Stomach (tissue), 4 donors: ENCODE measurements around the gene NDST1.

Experiments used
- POLR2AphosphoS5 ChIP-seq, 3 donors: sonication (generic); formaldehyde crosslinking; IDR thresholded peaks; one replicate each; pipeline ENCODE4 v1.6.1; 2016; ENCODE audit warnings: antibody characterized with exemption in 3 of 3
- TF ChIP-seq, protein P1 (sequence below), 7 experiments: fragments of 450-650 bp in 4 of 7; fragments of 200-600 bp in 3 of 7; sonication (generic) in 3 of 7; IDR thresholded peaks; one replicate each; pipeline ENCODE4 v1.5.1; 2016 to 2019; ENCODE audit warnings: antibody characterized with exemption in 7 of 7, control low read depth in 2 of 7, mild to moderate bottlenecking in 1 of 7

DNA sequence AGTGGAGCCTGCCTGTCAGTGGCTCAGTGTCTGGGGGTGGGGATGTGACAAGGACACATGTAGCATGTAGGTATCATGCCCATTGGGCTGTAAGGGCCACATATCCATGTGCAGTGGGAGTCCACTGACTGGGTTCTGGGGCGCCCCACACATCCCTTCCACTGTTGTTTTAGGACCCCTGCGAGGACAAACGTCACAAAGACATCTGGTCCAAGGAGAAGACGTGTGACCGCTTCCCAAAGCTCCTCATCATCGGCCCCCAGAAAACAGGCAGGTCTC is 33.4 kb downstream of the NDST1 start:
- TF ChIP-seq, protein P1, sequence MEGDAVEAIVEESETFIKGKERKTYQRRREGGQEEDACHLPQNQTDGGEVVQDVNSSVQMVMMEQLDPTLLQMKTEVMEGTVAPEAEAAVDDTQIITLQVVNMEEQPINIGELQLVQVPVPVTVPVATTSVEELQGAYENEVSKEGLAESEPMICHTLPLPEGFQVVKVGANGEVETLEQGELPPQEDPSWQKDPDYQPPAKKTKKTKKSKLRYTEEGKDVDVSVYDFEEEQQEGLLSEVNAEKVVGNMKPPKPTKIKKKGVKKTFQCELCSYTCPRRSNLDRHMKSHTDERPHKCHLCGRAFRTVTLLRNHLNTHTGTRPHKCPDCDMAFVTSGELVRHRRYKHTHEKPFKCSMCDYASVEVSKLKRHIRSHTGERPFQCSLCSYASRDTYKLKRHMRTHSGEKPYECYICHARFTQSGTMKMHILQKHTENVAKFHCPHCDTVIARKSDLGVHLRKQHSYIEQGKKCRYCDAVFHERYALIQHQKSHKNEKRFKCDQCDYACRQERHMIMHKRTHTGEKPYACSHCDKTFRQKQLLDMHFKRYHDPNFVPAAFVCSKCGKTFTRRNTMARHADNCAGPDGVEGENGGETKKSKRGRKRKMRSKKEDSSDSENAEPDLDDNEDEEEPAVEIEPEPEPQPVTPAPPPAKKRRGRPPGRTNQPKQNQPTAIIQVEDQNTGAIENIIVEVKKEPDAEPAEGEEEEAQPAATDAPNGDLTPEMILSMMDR (IDR thresholded peaks at IDR 0.05), result no peak
- TF ChIP-seq POLR2AphosphoS5 (IDR thresholded peaks at IDR 0.05), result no peak
